ENCODE data around the gene UBR4. TPM values are rescaled to one million over a fixed set of nuclear protein-coding genes. Genes with fewer than 3 reads are reported as not detected.

The UBR4 gene
- total and polyA plus RNA-seq, 2 experiments from 2014 or later: 49.4 to 63.7 TPM

DNA sequence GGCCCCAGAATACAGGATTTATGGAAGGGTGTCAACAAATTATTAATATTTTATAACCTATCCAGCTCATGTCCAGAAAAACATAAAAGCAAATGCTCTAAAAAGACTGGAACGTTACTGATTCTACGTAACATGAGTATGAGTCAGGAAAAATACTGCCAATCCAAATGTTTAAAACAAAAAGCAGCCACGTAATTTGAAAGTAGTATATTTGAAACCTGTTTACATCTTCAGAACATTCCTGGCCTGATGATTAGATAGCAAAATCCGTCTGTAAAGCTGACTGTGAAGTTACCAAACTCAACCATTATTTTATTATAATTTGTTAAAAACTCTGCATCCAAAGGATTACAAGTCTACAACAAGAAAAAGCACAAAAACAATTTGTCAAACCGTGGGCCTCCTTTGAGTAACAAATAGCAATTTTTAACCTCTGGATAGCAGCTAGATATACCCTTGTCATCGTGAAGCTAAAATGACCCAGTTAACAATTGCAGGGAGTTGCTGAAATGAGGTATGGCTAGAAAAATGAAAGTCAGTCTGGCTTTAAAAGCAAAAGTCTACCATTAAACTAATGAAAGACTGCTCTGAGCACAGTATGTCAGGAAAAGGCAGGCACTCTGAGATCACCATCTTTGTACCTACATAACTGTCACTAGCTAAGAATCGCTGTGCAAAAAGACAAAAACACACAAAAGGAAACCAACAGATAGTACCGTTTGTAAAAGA lies 1.2 kb downstream of the UBR4 start:
- peaks cover 14% of the 10 kb centered on the region; the same call in 1 of the 2 replicates for H4K20me1 ChIP-seq (ENCODE audit: insufficient read depth)
- peak overlapping the region; percentile 93 for H3K27ac ChIP-seq
- H3K79me2 ChIP-seq (ENCODE audit: insufficient read depth): peaks cover 96% of the 10 kb centered on the region
- no peak for TF ChIP-seq EZH2 (IDR thresholded peaks at IDR 0.05; ENCODE audit: insufficient read depth, poor library complexity, severe bottlenecking)
- no peak for TF ChIP-seq EZH2phosphoT487 (IDR thresholded peaks at IDR 0.05; ENCODE audit: insufficient read depth, low read depth)
- in situ Hi-C loops (cut with MboI): no loop called here
- H3K9ac ChIP-seq: peak overlapping the region; percentile 96
- WGBS, 2 experiments (ENCODE audit: low coverage in 1 of 2, low lambda C conversion rate in 2 of 2, missing lambda C conversion rate in 2 of 2): 1% methylated on average over 8 of the region's 8 CpGs
- no peaks in the 10 kb centered on the region for H3K27me3 ChIP-seq (replicated peaks; ENCODE audit: insufficient read depth)
- peak overlapping the region; percentile 86 for H3K4me3 ChIP-seq
- H3K4me2 ChIP-seq (ENCODE audit: unreplicated experiment): peak overlapping the region; percentile 96
- H3F3A ChIP-seq (ENCODE audit: insufficient read depth): peaks cover 40% of the 10 kb centered on the region
- peaks cover 41% of the 10 kb centered on the region for H3K4me1 ChIP-seq (ENCODE audit: insufficient read depth)
- H2AFZ ChIP-seq: peak overlapping the region; percentile 73; the same call in 1 of the 2 replicates
- peak; percentile 82 for DNase-seq
- H3K36me3 ChIP-seq (ENCODE audit: low read depth): 0 out of 2 replicates have a peak, but pooled peaks cover under 1% of the 10 kb centered on the region
- no peaks in the 10 kb centered on the region for H3K9me2 ChIP-seq (ENCODE audit: insufficient read depth)
- no peaks in the 10 kb centered on the region for H3K9me3 ChIP-seq (ENCODE audit: low read depth)

DNA sequence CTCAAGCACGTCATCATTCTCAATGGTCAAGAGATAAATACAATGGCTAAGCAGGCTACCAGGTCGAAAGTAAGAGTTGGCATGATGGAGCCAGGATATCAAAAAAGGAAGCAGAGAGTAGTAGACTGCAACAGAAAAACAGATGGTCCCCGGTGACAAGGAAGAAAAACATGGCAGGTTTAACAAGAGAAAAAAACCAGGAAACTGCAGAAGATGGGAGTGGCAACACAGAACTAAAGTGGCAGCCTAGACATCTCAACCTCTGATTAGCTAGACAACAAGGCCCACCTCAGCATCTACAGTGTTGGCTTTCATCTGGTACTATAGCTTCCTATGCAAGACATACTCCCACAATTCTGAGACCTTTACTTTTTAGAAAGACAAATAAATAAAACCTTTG lies 3.1 kb downstream of the UBR4 start:
- WGBS, 2 experiments (ENCODE audit: low coverage in 1 of 2, low lambda C conversion rate in 2 of 2, missing lambda C conversion rate in 2 of 2): 74 to 75% methylated on average over 3 of the region's 3 CpGs
- no peak for DNase-seq
- TF ChIP-seq EZH2phosphoT487 (IDR thresholded peaks at IDR 0.05; ENCODE audit: insufficient read depth, low read depth) (no peak), EZH2 (IDR thresholded peaks at IDR 0.05; ENCODE audit: insufficient read depth, poor library complexity, severe bottlenecking) (no peak)

GRCh38 chr1:19205845-19206244 lies 4.2 kb downstream of the UBR4 start:
- 83 to 87% methylated on average over 5 of the region's 5 CpGs for WGBS, 2 experiments (ENCODE audit: low coverage in 1 of 2, low lambda C conversion rate in 2 of 2, missing lambda C conversion rate in 2 of 2)
- peaks cover 96% of the 10 kb centered on the region for H3K79me2 ChIP-seq (ENCODE audit: insufficient read depth)
- H3K4me1 ChIP-seq (ENCODE audit: insufficient read depth): peaks cover 40% of the 10 kb centered on the region
- H3K4me2 ChIP-seq (ENCODE audit: unreplicated experiment): no peak overlapping the region
- no peaks in the 10 kb centered on the region for H3K9me3 ChIP-seq (ENCODE audit: low read depth)
- no peaks in the 10 kb centered on the region for H3K27me3 ChIP-seq (replicated peaks; ENCODE audit: insufficient read depth)
- no peak overlapping the region for H3K9ac ChIP-seq
- no peak overlapping the region for H2AFZ ChIP-seq
- no peaks in the 10 kb centered on the region for H3K36me3 ChIP-seq (ENCODE audit: low read depth)
- H3K9me2 ChIP-seq (ENCODE audit: insufficient read depth): no peaks in the 10 kb centered on the region
- H4K20me1 ChIP-seq (ENCODE audit: insufficient read depth): peaks cover 37% of the 10 kb centered on the region; the same call in 1 of the 2 replicates
- TF ChIP-seq EZH2phosphoT487 (IDR thresholded peaks at IDR 0.05; ENCODE audit: insufficient read depth, low read depth) (no peak), EZH2 (IDR thresholded peaks at IDR 0.05; ENCODE audit: insufficient read depth, poor library complexity, severe bottlenecking) (no peak)
- in situ Hi-C loops (cut with MboI): no loop called here
- DNase-seq: no peak
- H3F3A ChIP-seq (ENCODE audit: insufficient read depth): peaks cover 56% of the 10 kb centered on the region
- H3K4me3 ChIP-seq: no peak overlapping the region
- no peak overlapping the region for H3K27ac ChIP-seq

More for the DNA sequence above, 3.1 kb downstream of the UBR4 start:
- no peak overlapping the region for H3K4me3 ChIP-seq
- no peaks in the 10 kb centered on the region for H3K9me2 ChIP-seq (ENCODE audit: insufficient read depth)
- H3K36me3 ChIP-seq (ENCODE audit: low read depth): no peaks in the 10 kb centered on the region
- H3K27me3 ChIP-seq (replicated peaks; ENCODE audit: insufficient read depth): no peaks in the 10 kb centered on the region
- no peak overlapping the region for H3K9ac ChIP-seq
- H2AFZ ChIP-seq: no peak overlapping the region
- peaks cover 56% of the 10 kb centered on the region for H3F3A ChIP-seq (ENCODE audit: insufficient read depth)
- no peak overlapping the region for H3K4me2 ChIP-seq (ENCODE audit: unreplicated experiment)
- peaks cover 96% of the 10 kb centered on the region for H3K79me2 ChIP-seq (ENCODE audit: insufficient read depth)
- H3K9me3 ChIP-seq (ENCODE audit: low read depth): no peaks in the 10 kb centered on the region
- H3K27ac ChIP-seq: no peak overlapping the region
- H4K20me1 ChIP-seq (ENCODE audit: insufficient read depth): peaks cover 28% of the 10 kb centered on the region; the same call in 1 of the 2 replicates
- in situ Hi-C loops (cut with MboI): no loop called here
- H3K4me1 ChIP-seq (ENCODE audit: insufficient read depth): peaks cover 50% of the 10 kb centered on the region

- no peak for TF ChIP-seq EZH2phosphoT487 (IDR thresholded peaks at IDR 0.05; ENCODE audit: insufficient read depth, low read depth)
- Histone ChIP-seq H3K27me3 (replicated peaks; ENCODE audit: insufficient read depth) (no peaks in the 10 kb centered on the region), H3K4me3 (no peak overlapping the region), H3K36me3 (ENCODE audit: low read depth) (no peaks in the 10 kb centered on the region), H3K9me2 (ENCODE audit: insufficient read depth) (no peaks in the 10 kb centered on the region), H3F3A (ENCODE audit: insufficient read depth) (peaks cover 51% of the 10 kb centered on the region), H3K4me2 (ENCODE audit: unreplicated experiment) (no peak overlapping the region), H3K9me3 (ENCODE audit: low read depth) (no peaks in the 10 kb centered on the region), H3K79me2 (ENCODE audit: insufficient read depth) (peaks cover 96% of the 10 kb centered on the region), H3K4me1 (ENCODE audit: insufficient read depth) (peaks cover 39% of the 10 kb centered on the region), H3K9ac (no peak overlapping the region), H4K20me1 (ENCODE audit: insufficient read depth) (peaks cover 37% of the 10 kb centered on the region; the same call in 1 of the 2 replicates), H3K27ac (no peak overlapping the region), H2AFZ (no peak overlapping the region)
- DNase-seq: no peak
- 100% methylated on average over 1 of the region's 1 CpG for WGBS, 2 experiments (ENCODE audit: low coverage in 1 of 2, low lambda C conversion rate in 2 of 2, missing lambda C conversion rate in 2 of 2)
- in situ Hi-C loops (cut with MboI): no loop called here
Measured at GRCh38 chr1:19205403-19205802, 4.7 kb downstream of the UBR4 start.

Measured in GM23248 (cell line).